ENCODE measurements around the gene ATP2C2. TPM values are rescaled to one million over a fixed set of nuclear protein-coding genes. Genes with fewer than 3 reads are reported as not detected.

The ATP2C2 gene
- total RNA-seq, 1 experiment from 2014 or later = 4.0 TPM

DNA sequence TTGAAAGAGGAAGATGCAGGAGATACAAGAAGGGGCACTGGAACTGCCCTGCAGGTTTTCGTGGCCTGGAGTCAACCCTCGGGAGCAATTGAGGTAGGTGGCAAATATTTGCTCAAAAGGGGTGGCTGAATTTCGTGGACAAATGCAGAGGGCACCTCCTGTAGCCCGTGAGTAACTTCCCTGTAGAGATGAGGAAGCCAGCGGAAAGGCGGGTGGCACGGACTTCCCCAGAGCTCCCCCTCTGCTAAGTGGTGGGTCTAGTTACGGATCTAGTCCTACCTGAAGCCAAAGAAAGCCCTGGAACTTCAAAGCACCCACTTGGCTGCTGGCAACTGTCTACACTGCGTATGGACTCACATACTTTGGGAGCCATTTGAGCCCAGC is 1.0 kb upstream of the ATP2C2 start:
- Histone ChIP-seq H3K23me2 (ENCODE audit: insufficient read length, low read depth, low read length, poor library complexity, severe bottlenecking) (peaks cover 8% of the 10 kb centered on the region), H2BK15ac (ENCODE audit: low read depth, low read length) (no peak overlapping the region), H3K27me3 (ENCODE audit: insufficient read depth, low read length) (no peaks in the 10 kb centered on the region; the same call in 1 of the 2 replicates), H2BK12ac (ENCODE audit: insufficient read length, low read depth, low read length) (no peak overlapping the region), H3T11ph (ENCODE audit: low read length) (no peak overlapping the region), H3K23ac (ENCODE audit: insufficient read length, low read depth, low read length) (no peak overlapping the region), H3K9me3 (ENCODE audit: control insufficient read depth, low read depth, low read length) (no peaks in the 10 kb centered on the region), H3K27ac (ENCODE audit: insufficient read length, low read depth, low read length) (no peak overlapping the region), H4K91ac (ENCODE audit: insufficient read length, low read depth, low read length) (no peak overlapping the region), H4K20me1 (ENCODE audit: control insufficient read depth, insufficient read depth, insufficient read length) (no peaks in the 10 kb centered on the region), H2AFZ (ENCODE audit: low read length) (no peak overlapping the region), H3K79me1 (ENCODE audit: insufficient read depth, low read depth, low read length, poor library complexity, severe bottlenecking) (no peaks in the 10 kb centered on the region), H2BK20ac (ENCODE audit: low read depth, low read length, poor library complexity, severe bottlenecking) (no peak overlapping the region), H3K14ac (ENCODE audit: insufficient read depth, low read length) (no peak overlapping the region), H3K18ac (ENCODE audit: insufficient read length, low read depth, low read length) (no peak overlapping the region), H3K79me2 (ENCODE audit: insufficient read depth, low read length) (no peaks in the 10 kb centered on the region), H3K56ac (ENCODE audit: insufficient read length, low read depth, low read length) (no peak overlapping the region), H2AK5ac (ENCODE audit: insufficient read length, low read length) (no peak overlapping the region), H3K4me1 (ENCODE audit: insufficient read depth, low read length) (peaks cover 11% of the 10 kb centered on the region; the same call in 1 of the 2 replicates), H3K9ac (ENCODE audit: extremely low read depth, insufficient read length, low read length) (no peak overlapping the region), H3K4me2 (ENCODE audit: insufficient read depth, insufficient read length, low read length) (no peak overlapping the region), H4K5ac (ENCODE audit: insufficient read length, low read depth, low read length) (no peak overlapping the region), H2BK120ac (ENCODE audit: low read depth, low read length, poor library complexity, severe bottlenecking) (no peak overlapping the region), H4K8ac (replicated peaks; ENCODE audit: insufficient read length, low read depth, low read length) (no peak overlapping the region), H3K4ac (ENCODE audit: low read depth, low read length) (no peak overlapping the region), H2BK5ac (ENCODE audit: insufficient read length, low read length) (no peak overlapping the region)
- WGBS (ENCODE audit: extremely low coverage, insufficient read length, low lambda C conversion rate) = no CpG with 5 or more reads among the region's 9 CpGs
- peak overlapping the region; percentile 52 to 67; a peak in 3 of 5 replicates for H3K4me3 Mint-ChIP-seq
- no peaks in the 10 kb centered on the region for H3K9me3 Mint-ChIP-seq
- H3K27me3 Mint-ChIP-seq (ENCODE audit: low read depth) = peaks cover 46% of the 10 kb centered on the region
- H3K4me1 Mint-ChIP-seq = peaks cover 21 to 42% of the 10 kb centered on the region in 2 experiments
- DNase-seq = no peak
- TF ChIP-seq, protein P1, sequence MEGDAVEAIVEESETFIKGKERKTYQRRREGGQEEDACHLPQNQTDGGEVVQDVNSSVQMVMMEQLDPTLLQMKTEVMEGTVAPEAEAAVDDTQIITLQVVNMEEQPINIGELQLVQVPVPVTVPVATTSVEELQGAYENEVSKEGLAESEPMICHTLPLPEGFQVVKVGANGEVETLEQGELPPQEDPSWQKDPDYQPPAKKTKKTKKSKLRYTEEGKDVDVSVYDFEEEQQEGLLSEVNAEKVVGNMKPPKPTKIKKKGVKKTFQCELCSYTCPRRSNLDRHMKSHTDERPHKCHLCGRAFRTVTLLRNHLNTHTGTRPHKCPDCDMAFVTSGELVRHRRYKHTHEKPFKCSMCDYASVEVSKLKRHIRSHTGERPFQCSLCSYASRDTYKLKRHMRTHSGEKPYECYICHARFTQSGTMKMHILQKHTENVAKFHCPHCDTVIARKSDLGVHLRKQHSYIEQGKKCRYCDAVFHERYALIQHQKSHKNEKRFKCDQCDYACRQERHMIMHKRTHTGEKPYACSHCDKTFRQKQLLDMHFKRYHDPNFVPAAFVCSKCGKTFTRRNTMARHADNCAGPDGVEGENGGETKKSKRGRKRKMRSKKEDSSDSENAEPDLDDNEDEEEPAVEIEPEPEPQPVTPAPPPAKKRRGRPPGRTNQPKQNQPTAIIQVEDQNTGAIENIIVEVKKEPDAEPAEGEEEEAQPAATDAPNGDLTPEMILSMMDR (conservative IDR thresholded peaks at IDR 0.05) = no peak
- H3K36me3 Mint-ChIP-seq (ENCODE audit: insufficient read depth in 1 of 3, low read depth in 3 of 3) = no peaks in the 10 kb centered on the region
- H3K27ac Mint-ChIP-seq = no peak overlapping the region

All from H9 (cell line).